RWPE2 (cell line): ENCODE results near the gene SCAF1.
A peak's percentile ranks its signal among the peaks of the same experiment; 100 is the strongest.

Source experiments
- ATAC-seq: fragments of 200-7000 bp; cut with Tn5 transposase; 3 replicates; pipeline ENCODE4 v1.9.1; 2021; ENCODE audit warnings: low read depth
- DNase-seq: peaks from one replicate; pipeline ENCODE4 v3.0.0-alpha.2; 2020; ENCODE audit warnings: low spot score
- H3K27ac ChIP-seq: fragments of 450-650 bp; 2 replicates; pipeline ENCODE4 v1.5.1; 2017; ENCODE audit warnings: mild to moderate bottlenecking; ENCODE audit not compliant: poor library complexity, severe bottlenecking
- H3K27me3 ChIP-seq: fragments of 250-450 bp; sonication (Bioruptor Pico); 2 replicates; pipeline ENCODE4 v1.5.1; 2021; ENCODE audit warnings: mild to moderate bottlenecking, moderate library complexity; ENCODE audit not compliant: insufficient read depth, poor library complexity, severe bottlenecking
- H3K36me3 ChIP-seq: fragments of 250-450 bp; sonication (Bioruptor Pico); 2 replicates; pipeline ENCODE4 v1.5.1; 2020; ENCODE audit warnings: low read depth, mild to moderate bottlenecking, moderate library complexity
- H3K4me1 ChIP-seq: fragments of 250-450 bp; sonication (Bioruptor Pico); 2 replicates; pipeline ENCODE4 v1.5.1; 2021; ENCODE audit warnings: mild to moderate bottlenecking, moderate library complexity; ENCODE audit not compliant: insufficient read depth, poor library complexity, severe bottlenecking
- H3K4me3 ChIP-seq: fragments of 250-450 bp; sonication (Bioruptor Pico); 2 replicates; pipeline ENCODE4 v1.5.1; 2021; ENCODE audit warnings: mild to moderate bottlenecking, moderate library complexity; ENCODE audit not compliant: severe bottlenecking
- H3K9me3 ChIP-seq: fragments of 250-450 bp; sonication (Bioruptor Pico); 2 replicates; pipeline ENCODE4 v1.5.1; 2021; ENCODE audit warnings: mild to moderate bottlenecking, moderate library complexity; ENCODE audit not compliant: severe bottlenecking
- TF ChIP-seq, protein P1 (sequence below): fragments of 450-650 bp; IDR thresholded peaks from one replicate; pipeline ENCODE4 v1.5.1; 2017; ENCODE audit warnings: mild to moderate bottlenecking, moderate library complexity; ENCODE audit not compliant: poor library complexity, severe bottlenecking

SCAF1 gene

DNA sequence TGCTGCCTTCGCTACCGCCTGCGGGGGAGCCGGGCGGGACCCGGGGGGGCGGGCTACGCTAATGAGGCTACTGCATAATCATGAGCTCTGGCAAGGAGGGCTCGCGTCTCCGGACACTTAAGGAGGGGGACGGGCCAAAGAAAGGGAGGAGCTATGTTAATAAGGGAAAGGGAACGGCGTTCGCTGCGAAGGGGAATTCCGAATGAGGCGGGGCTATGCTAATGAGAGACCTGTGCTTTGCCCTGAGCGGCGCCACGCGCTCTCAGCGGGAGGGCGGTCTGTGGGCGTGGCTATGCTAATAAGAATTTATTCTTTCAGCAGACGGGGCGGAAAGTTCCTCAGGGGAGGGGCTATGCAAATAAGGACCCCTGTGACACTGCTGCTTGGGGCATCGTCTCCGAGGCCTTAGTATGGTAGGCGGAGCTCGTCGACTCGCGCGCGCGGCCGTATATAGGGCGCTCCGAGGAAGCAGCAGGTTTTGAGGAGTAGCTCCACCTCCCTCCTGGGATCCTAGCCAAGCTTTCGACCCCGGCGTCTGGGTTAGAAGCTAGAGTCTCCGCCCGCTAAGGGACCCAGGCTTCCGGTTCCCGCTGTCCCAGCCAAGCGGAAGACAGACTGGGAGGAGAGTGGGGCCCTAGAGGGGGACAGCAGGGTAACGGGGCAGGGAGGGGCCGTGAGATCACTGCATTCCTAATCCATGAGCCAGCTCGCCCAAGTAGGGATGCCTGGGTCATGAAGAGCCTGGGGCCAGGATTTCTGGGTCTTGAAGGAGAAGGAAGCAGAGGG, 1.7 kb upstream of the SCAF1 start, which contains the start of gene RRAS:
Gene RRAS (minus strand): TSS at position 31 of the 786 bp plus-strand sequence. CDS start 45 bp downstream, outside the sequence.
- Histone ChIP-seq H3K4me3 (peak within 1 kb of the TSS; percentile 59), H3K27ac (peak within 1 kb of the TSS; percentile 99), H3K27me3 (no peaks in the 10 kb centered on the region), H3K36me3 (peaks cover 9% of the 10 kb centered on the region), H3K4me1 (no peaks in the 10 kb centered on the region), H3K9me3 (no peaks in the 10 kb centered on the region)
- TF ChIP-seq, protein P1, sequence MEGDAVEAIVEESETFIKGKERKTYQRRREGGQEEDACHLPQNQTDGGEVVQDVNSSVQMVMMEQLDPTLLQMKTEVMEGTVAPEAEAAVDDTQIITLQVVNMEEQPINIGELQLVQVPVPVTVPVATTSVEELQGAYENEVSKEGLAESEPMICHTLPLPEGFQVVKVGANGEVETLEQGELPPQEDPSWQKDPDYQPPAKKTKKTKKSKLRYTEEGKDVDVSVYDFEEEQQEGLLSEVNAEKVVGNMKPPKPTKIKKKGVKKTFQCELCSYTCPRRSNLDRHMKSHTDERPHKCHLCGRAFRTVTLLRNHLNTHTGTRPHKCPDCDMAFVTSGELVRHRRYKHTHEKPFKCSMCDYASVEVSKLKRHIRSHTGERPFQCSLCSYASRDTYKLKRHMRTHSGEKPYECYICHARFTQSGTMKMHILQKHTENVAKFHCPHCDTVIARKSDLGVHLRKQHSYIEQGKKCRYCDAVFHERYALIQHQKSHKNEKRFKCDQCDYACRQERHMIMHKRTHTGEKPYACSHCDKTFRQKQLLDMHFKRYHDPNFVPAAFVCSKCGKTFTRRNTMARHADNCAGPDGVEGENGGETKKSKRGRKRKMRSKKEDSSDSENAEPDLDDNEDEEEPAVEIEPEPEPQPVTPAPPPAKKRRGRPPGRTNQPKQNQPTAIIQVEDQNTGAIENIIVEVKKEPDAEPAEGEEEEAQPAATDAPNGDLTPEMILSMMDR = no peak
- peak; percentile 73 for ATAC-seq
- DNase-seq = peak; percentile 99

DNA sequence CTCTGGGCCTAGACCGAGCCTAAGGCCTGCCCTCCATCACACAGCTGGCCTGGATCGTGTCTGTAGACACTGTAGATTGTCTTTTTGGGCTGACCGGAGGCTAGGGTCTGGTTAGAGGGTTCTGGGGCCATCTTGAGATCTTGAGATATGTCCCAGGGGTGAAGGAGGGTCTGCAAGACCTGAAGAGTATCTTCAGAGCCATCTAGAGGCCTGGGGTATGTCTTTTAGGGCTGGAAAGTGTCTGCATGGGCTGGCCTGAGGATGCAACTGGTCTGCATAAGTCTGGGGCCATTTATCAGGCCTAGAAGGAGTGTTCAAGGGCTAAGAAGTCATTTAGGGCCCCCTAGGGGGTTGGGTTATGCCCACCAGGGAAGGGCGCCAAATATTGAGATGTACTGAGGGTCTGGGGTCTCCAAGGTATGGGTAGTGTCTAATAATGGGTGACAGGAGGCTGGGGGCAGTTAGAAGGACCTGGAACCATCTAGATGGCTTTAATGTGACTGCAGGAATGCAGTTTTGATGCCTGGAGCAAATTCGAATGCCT, 555 bp downstream of the SCAF1 start:
- H3K27ac ChIP-seq = peak overlapping the region; percentile 99
- H3K4me1 ChIP-seq = no peaks in the 10 kb centered on the region
- no peaks in the 10 kb centered on the region for H3K9me3 ChIP-seq
- TF ChIP-seq, protein P1 = no peak
- ATAC-seq = no peak
- peak overlapping the region; percentile 76 for H3K4me3 ChIP-seq
- H3K27me3 ChIP-seq = no peaks in the 10 kb centered on the region
- DNase-seq = no peak
- H3K36me3 ChIP-seq = peaks cover 29% of the 10 kb centered on the region

- no peak overlapping the region for H3K4me3 ChIP-seq
- DNase-seq (no peak), ATAC-seq (no peak)
- no peaks in the 10 kb centered on the region for H3K9me3 ChIP-seq
- H3K27ac ChIP-seq = no peak overlapping the region
- H3K27me3 ChIP-seq = no peaks in the 10 kb centered on the region
- H3K36me3 ChIP-seq = peaks cover 38% of the 10 kb centered on the region
- TF ChIP-seq, protein P1 = no peak
- H3K4me1 ChIP-seq = no peaks in the 10 kb centered on the region
These were observed 1.5 kb downstream of the SCAF1 start for GRCh38 chr19:49643466-49643865.

- H3K27ac ChIP-seq = no peak overlapping the region
These were observed 3.6 kb downstream of the SCAF1 start for GRCh38 chr19:49645592-49645991.

More at GRCh38 chr19:49645592-49645991, 3.6 kb downstream of the SCAF1 start:
- H3K36me3 ChIP-seq = peaks cover 51% of the 10 kb centered on the region
- peak; percentile 49 for DNase-seq
- ATAC-seq = no peak
- no peak overlapping the region for H3K4me3 ChIP-seq
- no peaks in the 10 kb centered on the region for H3K4me1 ChIP-seq
- TF ChIP-seq, protein P1 = no peak
- H3K9me3 ChIP-seq = no peaks in the 10 kb centered on the region
- H3K27me3 ChIP-seq = no peaks in the 10 kb centered on the region
